Measurements from ENCODE around the gene SLC35E3. TPM values are rescaled to one million over a fixed set of nuclear protein-coding genes. Genes with fewer than 3 reads are reported as not detected.

The SLC35E3 gene
- total and polyA plus RNA-seq, 2 of the 13 experiments (the other 11 are each of a cell fraction or from before 2014, with no cell fraction given) = 13.0 to 22.1 TPM

GRCh38 chr12:68808388-68809189 lies 62.6 kb downstream of the SLC35E3 start (continued):
- TF ChIP-seq IRF9 (CRISPR knock-in tag; IDR thresholded peaks at IDR 0.05; ENCODE audit: borderline replicate concordance) (no peak), ZNF746 (CRISPR knock-in tag; IDR thresholded peaks at IDR 0.05) (peak; percentile 60; the same call in 1 of the 2 replicates), E2F5 (CRISPR knock-in tag; conservative IDR thresholded peaks at IDR 0.05) (no peak), EHMT2 (IDR thresholded peaks at IDR 0.05; ENCODE audit: borderline replicate concordance, low read depth, low read length) (peak; percentile 21; the same call in 1 of the 2 replicates), GMEB1 (CRISPR knock-in tag; IDR thresholded peaks at IDR 0.05; ENCODE audit: borderline replicate concordance) (no peak; the same call in 1 of the 2 replicates), ARNTL (CRISPR knock-in tag; IDR thresholded peaks at IDR 0.05) (0 out of 2 replicates have a peak, but pooled peaks have one; percentile 21), NR1H2 (CRISPR knock-in tag; IDR thresholded peaks at IDR 0.05; ENCODE audit: borderline replicate concordance, low read depth) (0 out of 2 replicates have a peak, but pooled peaks have one; percentile 48), EP300 (IDR thresholded peaks at IDR 0.05; ENCODE audit: low read depth in 2 of 2, low read length in 2 of 2) (peak; percentile 12 to 71; a peak in 2 of 4 replicates), EP300 (CRISPR knock-in tag; IDR thresholded peaks at IDR 0.05; ENCODE audit: borderline replicate concordance) (peak; percentile 39; the same call in 1 of the 2 replicates), ZNF570 (CRISPR knock-in tag; IDR thresholded peaks at IDR 0.05; ENCODE audit: borderline replicate concordance) (no peak), ZNF589 (CRISPR knock-in tag; conservative IDR thresholded peaks at IDR 0.05) (no peak; the same call in 1 of the 2 replicates), ZNF230 (CRISPR knock-in tag; IDR thresholded peaks at IDR 0.05) (peak; percentile 17; the same call in 1 of the 2 replicates), XRCC5 (optimal IDR thresholded peaks at IDR 0.05; ENCODE audit: low read length) (peak; percentile 0), ZNF773 (CRISPR knock-in tag; IDR thresholded peaks at IDR 0.05; ENCODE audit: borderline replicate concordance) (0 out of 2 replicates have a peak, but pooled peaks have one; percentile 27), ZNF574 (CRISPR knock-in tag; IDR thresholded peaks at IDR 0.05) (peak; percentile 80), ZSCAN31 (CRISPR knock-in tag; IDR thresholded peaks at IDR 0.05; ENCODE audit: low read depth) (peak; percentile 14; the same call in 1 of the 2 replicates), KAT8 (CRISPR knock-in tag; IDR thresholded peaks at IDR 0.05) (peak; percentile 23), GABPA (IDR thresholded peaks at IDR 0.05; ENCODE audit: low read depth, low read length) (no peak), GABPA (CRISPR knock-in tag; IDR thresholded peaks at IDR 0.05; ENCODE audit: low read depth) (no peak), TSC22D2 (CRISPR knock-in tag; IDR thresholded peaks at IDR 0.05; ENCODE audit: borderline replicate concordance) (no peak)

Measured in HepG2 (cell line).